GM21529 (cell line): ENCODE results near the gene CLIC5.
"Not testable (repeated sequence)": the region's sequence is repeated elsewhere in the genome, so short reads cannot be mapped to it uniquely, and the experiment has no call there.

Experiments used
- ATAC-seq: cut with Tn5 transposase; IDR thresholded peaks from one replicate; pipeline ENCODE4 v1.9.1; 2021; ENCODE audit not compliant: unreplicated experiment

CLIC5 gene

GRCh38 chr6:45929421-45930361 lies 86.0 kb downstream of the CLIC5 start:
- no peak for ATAC-seq

- no peak for ATAC-seq
These were observed 86.8 kb downstream of the CLIC5 start for GRCh38 chr6:45928721-45929305.

- ATAC-seq, result no peak
These were observed 88.0 kb downstream of the CLIC5 start for GRCh38 chr6:45927421-45928320.

- ATAC-seq, result not testable (repeated sequence)
These were observed 89.2 kb downstream of the CLIC5 start for GRCh38 chr6:45926423-45926822.

GRCh38 chr6:45924763-45925342 lies 90.8 kb downstream of the CLIC5 start:
- no peak for ATAC-seq

GRCh38 chr6:45923831-45924391 lies 91.7 kb downstream of the CLIC5 start:
- peak; percentile 72 for ATAC-seq

- peak; percentile 32 for ATAC-seq
These were observed 92.8 kb downstream of the CLIC5 start for GRCh38 chr6:45922728-45923351.

- ATAC-seq, result no peak
These were observed 93.9 kb downstream of the CLIC5 start for GRCh38 chr6:45921691-45922281.

GRCh38 chr6:45920819-45921511 lies 94.7 kb downstream of the CLIC5 start:
- ATAC-seq, result peak; percentile 55

GRCh38 chr6:45917439-45917838 lies 98.2 kb downstream of the CLIC5 start:
- ATAC-seq, result no peak

- no peak for ATAC-seq
These were observed 99.0 kb downstream of the CLIC5 start for GRCh38 chr6:45916692-45917091.

- ATAC-seq, result no peak
These were observed 99.7 kb downstream of the CLIC5 start for GRCh38 chr6:45915780-45916468.

GRCh38 chr6:45911691-45912090 lies 104.0 kb downstream of the CLIC5 start:
- ATAC-seq, result no peak

- ATAC-seq, result no peak
These were observed 111.7 kb downstream of the CLIC5 start for GRCh38 chr6:45903959-45904358.

GRCh38 chr6:45902984-45903383 lies 112.7 kb downstream of the CLIC5 start:
- no peak for ATAC-seq

- no peak for ATAC-seq
These were observed 113.7 kb downstream of the CLIC5 start for GRCh38 chr6:45901767-45902650.
